OCI-LY3 (cell line): Measurements from ENCODE around the gene GKN2.

Experiments
- CTCF ChIP-seq: fragments of 200-600, 300-600 bp; sonication (generic); IDR thresholded peaks from 2 replicates; pipeline ENCODE4 v1.5.1; 2014; ENCODE audit warnings: antibody characterized with exemption, low read length, low read depth
- EZH2phosphoT487 ChIP-seq: fragments of 200-600 bp; shearing (Covaris generic); IDR thresholded peaks from 2 replicates; pipeline ENCODE4 v1.6.1; 2018; ENCODE audit warnings: antibody characterized with exemption, mixed run types, low read depth

- no peak for TF ChIP-seq CTCF
- TF ChIP-seq EZH2phosphoT487 = no peak
Measured at GRCh38 chr2:68946117-68946516, 6.6 kb downstream of the GKN2 start.
